Measurements from ENCODE around the gene ELP4.
"Not testable (repeated sequence)": the region's sequence is repeated elsewhere in the genome, so short reads cannot be mapped to it uniquely, and the experiment has no call there.

ELP4 gene

GRCh38 chr11:31643857-31644256 is 134.3 kb downstream of the ELP4 start:
- no peak for DNase-seq (ENCODE audit: low read depth in 2 of 2)

- DNase-seq (ENCODE audit: low read depth in 2 of 2): no peak
These were observed 136.2 kb downstream of the ELP4 start for GRCh38 chr11:31645747-31646146.

GRCh38 chr11:31646216-31646615 is 136.6 kb downstream of the ELP4 start:
- DNase-seq (ENCODE audit: low read depth in 2 of 2): no peak

- DNase-seq (ENCODE audit: low read depth in 2 of 2): no peak
These were observed 139.8 kb downstream of the ELP4 start for GRCh38 chr11:31649129-31649966.

- no peak for DNase-seq (ENCODE audit: low read depth in 2 of 2)
These were observed 141.6 kb downstream of the ELP4 start for GRCh38 chr11:31651208-31651607.

GRCh38 chr11:31651822-31652221 is 142.3 kb downstream of the ELP4 start:
- no peak for DNase-seq (ENCODE audit: low read depth in 2 of 2)

GRCh38 chr11:31652528-31652927 is 143.0 kb downstream of the ELP4 start:
- DNase-seq (ENCODE audit: low read depth in 2 of 2): no peak

- DNase-seq (ENCODE audit: low read depth in 2 of 2): no peak
These were observed 145.9 kb downstream of the ELP4 start for GRCh38 chr11:31655483-31655882.

- DNase-seq (ENCODE audit: low read depth in 2 of 2): no peak
These were observed 146.5 kb downstream of the ELP4 start for GRCh38 chr11:31656051-31656450.

- no peak for DNase-seq (ENCODE audit: low read depth in 2 of 2)
These were observed 147.5 kb downstream of the ELP4 start for GRCh38 chr11:31657091-31657490.

- DNase-seq (ENCODE audit: low read depth in 2 of 2): no peak
These were observed 154.6 kb downstream of the ELP4 start for GRCh38 chr11:31664129-31664528.

- no peak for DNase-seq (ENCODE audit: low read depth in 2 of 2)
These were observed 155.4 kb downstream of the ELP4 start for GRCh38 chr11:31664954-31665353.

- no peak for DNase-seq (ENCODE audit: low read depth in 2 of 2)
These were observed 162.1 kb downstream of the ELP4 start for GRCh38 chr11:31671681-31672080.

GRCh38 chr11:31673108-31673507 is 163.5 kb downstream of the ELP4 start:
- DNase-seq (ENCODE audit: low read depth in 2 of 2): not testable (repeated sequence)

GRCh38 chr11:31676280-31676982 is 166.9 kb downstream of the ELP4 start:
- no peak for DNase-seq (ENCODE audit: low read depth in 2 of 2)

- DNase-seq (ENCODE audit: low read depth in 2 of 2): no peak
These were observed 171.2 kb downstream of the ELP4 start for GRCh38 chr11:31680770-31681169.

GRCh38 chr11:31687256-31687655 is 177.7 kb downstream of the ELP4 start:
- no peak for DNase-seq (ENCODE audit: low read depth in 2 of 2)

GRCh38 chr11:31687861-31688260 is 178.3 kb downstream of the ELP4 start:
- no peak for DNase-seq (ENCODE audit: low read depth in 2 of 2)

- no peak for DNase-seq (ENCODE audit: low read depth in 2 of 2)
These were observed 180.0 kb downstream of the ELP4 start for GRCh38 chr11:31689559-31689958.

GRCh38 chr11:31690041-31690440 is 180.5 kb downstream of the ELP4 start:
- DNase-seq (ENCODE audit: low read depth in 2 of 2): no peak

- no peak for DNase-seq (ENCODE audit: low read depth in 2 of 2)
These were observed 180.9 kb downstream of the ELP4 start for GRCh38 chr11:31690516-31690915.

GRCh38 chr11:31692466-31692865 is 182.9 kb downstream of the ELP4 start:
- no peak for DNase-seq (ENCODE audit: low read depth in 2 of 2)

GRCh38 chr11:31697049-31697448 is 187.5 kb downstream of the ELP4 start:
- DNase-seq (ENCODE audit: low read depth in 2 of 2): not testable (repeated sequence)
